ACHN (cell line): ENCODE measurements around the gene PPFIA4.

Source experiments
- DNase-seq: peaks from one replicate; pipeline ENCODE4 v3.0.0-alpha.2; 2015
- in situ Hi-C: cut with HindIII; loops from 2 replicates; pipeline ENCODE4 v1.10.0; 2017; ENCODE audit warnings: low sequenced_read_pairs, low pct_ligation_motif_present, low pct_unique_long_range_greater_than_20kb

Gene PPFIA4

DNA sequence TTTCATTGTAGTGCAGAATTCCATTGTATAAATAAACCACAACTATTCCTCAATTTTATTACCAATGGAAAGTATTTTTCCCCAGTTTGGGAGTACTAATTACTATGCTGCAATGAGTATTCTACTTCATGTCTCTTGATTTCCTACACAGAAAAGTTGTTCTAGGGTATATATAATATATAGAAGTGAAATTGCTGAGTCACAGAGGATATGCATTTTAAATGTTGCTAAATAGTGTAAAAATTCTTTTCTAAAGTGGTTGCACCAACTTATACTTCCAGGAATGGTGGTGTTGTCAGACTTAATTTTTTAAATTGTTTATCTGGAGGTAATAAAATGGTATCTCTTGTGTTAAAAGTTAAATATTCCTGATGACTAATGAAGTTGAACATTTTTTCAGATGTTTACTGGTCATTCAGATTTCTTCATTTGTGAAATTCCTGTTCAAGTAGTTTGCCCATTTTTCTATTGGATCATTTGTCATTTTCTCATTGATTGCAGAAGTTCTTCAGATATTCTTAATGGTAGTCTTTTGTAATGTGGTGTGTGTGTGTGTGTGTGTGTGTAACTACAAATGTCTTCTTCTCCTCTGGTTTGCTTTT is 78.6 kb downstream of the PPFIA4 start:
- in situ Hi-C loops, result no loop called here
- DNase-seq, result no peak

GRCh38 chr1:203112475-203112874 is 86.2 kb downstream of the PPFIA4 start:
- in situ Hi-C loops, result no loop called here

DNA sequence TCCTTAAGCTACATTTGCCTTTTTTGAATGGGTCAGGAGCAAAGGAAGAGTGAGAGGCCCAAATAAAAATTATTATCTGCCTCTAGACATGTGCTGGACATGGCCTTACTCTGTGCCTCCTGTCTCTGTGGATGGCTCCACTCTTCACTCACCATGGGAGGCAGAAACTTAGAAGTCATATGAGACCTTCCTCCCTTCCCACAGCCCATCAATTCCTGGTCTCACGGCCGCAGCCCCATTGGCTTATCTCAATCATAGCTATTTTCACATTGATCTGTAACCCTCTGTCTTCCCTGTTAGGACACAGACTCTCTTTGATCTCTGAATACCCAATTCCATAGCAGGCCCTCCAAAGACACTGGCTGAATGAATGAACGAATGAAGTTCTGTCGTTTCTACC is 87.0 kb downstream of the PPFIA4 start:
- in situ Hi-C loops, result no loop called here

More at GRCh38 chr1:203112475-203112874, 86.2 kb downstream of the PPFIA4 start:
- no peak for DNase-seq

DNA sequence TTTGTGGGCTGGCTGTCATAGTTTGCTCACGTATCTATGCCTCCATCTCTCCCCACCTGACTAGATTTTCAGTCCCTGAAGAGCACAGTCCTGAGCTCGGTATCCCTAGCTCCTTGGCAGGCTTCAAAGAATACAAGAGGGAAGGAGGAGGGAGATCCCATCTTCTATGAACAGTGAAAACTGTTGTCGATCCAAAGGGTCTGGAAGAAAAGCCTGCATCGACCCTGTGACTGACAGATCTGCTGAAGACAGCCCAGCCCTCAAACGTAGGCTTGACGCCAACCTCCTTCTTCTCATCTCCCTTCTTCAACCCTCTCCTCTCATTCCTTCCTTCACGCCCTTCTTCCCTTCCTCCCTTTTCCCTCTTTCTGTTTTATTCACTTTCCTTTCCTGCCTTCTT is 87.9 kb downstream of the PPFIA4 start:
- no peak for DNase-seq
- in situ Hi-C loops, result no loop called here

More for the DNA sequence above, 87.0 kb downstream of the PPFIA4 start:
- DNase-seq, result no peak

GRCh38 chr1:203116091-203116820 is 90.0 kb downstream of the PPFIA4 start:
- in situ Hi-C loops, result no loop called here
- no peak for DNase-seq

DNA sequence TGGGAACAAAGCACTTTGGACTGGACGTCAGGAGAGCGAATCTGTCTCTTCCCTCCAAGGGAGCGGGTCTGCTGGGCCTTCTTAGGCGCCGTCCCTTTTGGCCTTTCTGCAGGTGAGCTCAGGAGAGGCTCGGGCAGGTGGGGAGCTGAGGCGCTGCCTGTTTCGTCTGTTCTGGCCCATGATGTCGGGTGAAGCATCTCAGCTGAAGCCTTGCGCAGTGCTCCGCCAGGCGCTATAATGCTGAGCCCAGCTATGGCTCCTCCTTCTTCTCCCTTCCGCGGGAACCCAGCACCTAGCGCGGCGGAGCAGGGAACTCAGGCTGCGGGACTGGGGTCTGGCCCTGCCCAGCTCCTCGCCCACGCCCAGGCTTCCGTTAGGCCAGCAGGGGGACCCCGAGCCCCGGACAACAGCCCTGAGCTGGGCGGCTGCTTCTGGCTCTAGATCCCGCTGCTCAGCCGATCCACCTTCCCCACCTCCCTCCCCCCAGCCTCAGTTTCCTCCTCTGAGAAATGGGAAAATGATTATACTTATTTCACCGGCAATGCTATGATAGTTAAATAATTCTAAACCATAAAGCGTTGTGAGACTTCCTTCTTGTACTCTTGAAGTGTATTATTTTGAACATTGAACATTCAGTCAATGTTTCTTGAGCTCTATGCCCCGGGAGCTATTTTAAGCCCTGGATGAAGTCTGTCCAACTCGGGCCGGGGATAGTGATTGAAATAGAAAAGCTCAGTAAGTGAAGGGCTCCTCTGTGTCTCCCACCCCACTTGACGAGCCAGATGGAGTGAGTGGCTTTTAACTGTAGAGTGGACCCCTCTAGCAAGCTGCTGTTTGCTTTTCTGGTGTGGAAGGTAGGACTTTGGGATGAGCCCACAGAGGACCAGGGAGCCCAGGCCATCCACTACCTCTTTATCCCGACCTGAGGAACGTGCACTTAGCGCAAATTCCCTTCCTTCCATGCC is 91.6 kb downstream of the PPFIA4 start:
- in situ Hi-C loops, result no loop called here

GRCh38 chr1:203120325-203121153 is 94.2 kb downstream of the PPFIA4 start:
- DNase-seq, result no peak
- in situ Hi-C loops, result loop anchor here (10.0 kb wide), 1 partner anchor 94 kb away; no protein-coding TSS in a partner anchor

More for the DNA sequence above, 91.6 kb downstream of the PPFIA4 start:
- peak; percentile 87 for DNase-seq

DNA sequence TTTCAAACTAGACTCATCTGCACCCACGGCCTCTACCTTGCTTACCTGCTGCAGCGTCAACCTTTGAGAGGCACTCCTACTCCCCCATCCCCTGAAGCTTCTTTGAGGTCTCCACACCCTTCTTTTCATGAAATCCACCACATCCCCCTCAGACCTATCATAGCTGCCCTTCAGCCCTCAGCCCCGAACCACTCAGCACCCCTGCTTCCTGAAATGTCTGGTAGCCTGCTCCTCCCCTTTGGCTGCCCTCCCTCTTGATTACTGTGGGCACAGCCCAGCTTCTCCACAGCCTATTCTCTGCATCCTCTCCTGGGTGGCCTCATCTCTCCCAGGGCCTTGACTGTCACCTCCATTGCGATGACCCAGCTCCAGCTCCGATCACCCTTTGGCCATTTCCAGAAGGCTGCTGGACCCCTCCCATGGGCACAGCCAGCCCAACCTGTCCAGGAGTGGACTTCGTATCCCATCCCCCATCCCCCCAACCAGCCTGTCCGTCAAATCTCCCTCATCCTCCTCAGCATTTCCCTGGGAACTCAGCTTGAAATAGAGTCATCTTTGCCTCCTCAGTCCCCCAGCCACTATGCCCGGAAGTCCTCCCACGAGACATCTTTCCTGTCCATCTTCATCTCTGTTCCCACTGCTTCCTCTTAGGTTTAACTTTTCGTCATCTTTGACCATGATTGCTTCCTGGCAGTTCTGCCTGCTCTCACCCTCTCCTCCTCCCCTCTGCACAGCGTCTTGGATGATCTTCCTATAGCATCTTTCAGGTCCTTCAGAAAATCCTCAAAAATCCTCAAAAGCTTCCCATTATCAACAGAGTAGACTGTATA is 95.1 kb downstream of the PPFIA4 start:
- in situ Hi-C loops, result loop anchor here (10.0 kb wide), 1 partner anchor 93 kb away; no protein-coding TSS in a partner anchor

GRCh38 chr1:203122159-203122558 is 95.9 kb downstream of the PPFIA4 start:
- in situ Hi-C loops, result loop anchor here (10.0 kb wide), 1 partner anchor 93 kb away; no protein-coding TSS in a partner anchor
- no peak for DNase-seq

More for the DNA sequence above, 95.1 kb downstream of the PPFIA4 start:
- DNase-seq, result no peak

DNA sequence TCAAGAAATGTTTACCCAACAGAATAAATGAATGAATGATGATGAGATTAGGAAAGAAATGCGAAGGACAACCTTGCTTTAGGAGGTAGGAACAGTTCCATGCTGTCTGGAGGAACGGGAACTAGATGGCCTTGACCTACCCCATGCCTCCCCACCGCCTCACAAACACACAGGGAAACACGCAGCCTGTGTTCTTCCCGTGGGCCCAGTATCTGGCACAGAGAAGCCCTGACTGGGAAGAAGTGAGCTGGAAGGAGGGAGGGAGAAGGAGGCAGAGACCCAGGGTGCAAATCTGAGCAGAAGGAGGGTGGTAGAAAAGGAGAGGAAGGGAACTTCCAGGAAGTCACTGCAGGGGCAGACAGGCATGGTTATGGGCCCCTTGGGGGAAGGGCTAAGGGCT is 97.7 kb downstream of the PPFIA4 start:
- no peak for DNase-seq
- in situ Hi-C loops, result loop anchor here (10.0 kb wide), 1 partner anchor 91 kb away; no protein-coding TSS in a partner anchor

GRCh38 chr1:203124546-203125317 is 98.4 kb downstream of the PPFIA4 start:
- in situ Hi-C loops, result loop anchor here (10.0 kb wide), 1 partner anchor 90 kb away; no protein-coding TSS in a partner anchor

DNA sequence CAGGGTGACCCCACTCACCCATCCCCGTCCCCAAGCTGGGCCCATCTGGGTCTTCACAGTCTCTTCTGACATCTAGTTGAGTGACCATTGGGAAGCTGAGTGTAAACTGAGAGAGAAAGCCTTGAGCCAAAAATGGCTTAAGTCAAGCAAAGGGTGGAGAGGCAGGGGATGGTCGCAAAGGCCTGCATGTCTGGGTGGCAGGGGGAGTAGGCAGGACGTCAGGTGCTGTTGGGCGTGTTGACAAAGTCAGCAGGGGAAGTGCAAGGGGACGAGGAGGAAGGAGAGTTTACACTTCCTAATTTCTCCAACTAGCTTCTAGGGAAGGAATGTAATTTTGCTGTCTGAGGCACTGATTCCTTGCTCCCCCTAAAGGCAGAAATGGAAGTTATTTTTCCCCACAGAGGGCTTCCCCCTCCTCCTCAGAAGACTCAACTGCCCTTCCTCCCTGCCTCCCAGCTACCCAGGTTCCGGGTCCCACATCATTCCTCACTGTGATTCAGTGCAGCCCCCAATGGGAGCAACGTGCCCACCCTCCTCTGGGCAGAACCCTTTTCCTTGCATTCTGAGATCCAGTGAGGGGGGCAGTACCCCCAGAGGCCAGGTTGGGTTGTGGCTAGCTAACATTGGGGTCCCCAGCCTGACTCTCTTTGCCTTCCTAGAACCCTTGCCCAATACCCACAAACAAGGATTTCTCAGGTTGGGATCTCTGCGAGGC is 100.0 kb downstream of the PPFIA4 start:
- DNase-seq, result peak; percentile 72
- in situ Hi-C loops, result loop anchor here (10.0 kb wide), 1 partner anchor 88 kb away; no protein-coding TSS in a partner anchor

More at GRCh38 chr1:203124546-203125317, 98.4 kb downstream of the PPFIA4 start:
- DNase-seq, result peak; percentile 56

GRCh38 chr1:203126866-203127665 is 100.8 kb downstream of the PPFIA4 start:
- in situ Hi-C loops, result loop anchor here (10.0 kb wide), 1 partner anchor 88 kb away; no protein-coding TSS in a partner anchor
- peak; percentile 73 for DNase-seq

DNA sequence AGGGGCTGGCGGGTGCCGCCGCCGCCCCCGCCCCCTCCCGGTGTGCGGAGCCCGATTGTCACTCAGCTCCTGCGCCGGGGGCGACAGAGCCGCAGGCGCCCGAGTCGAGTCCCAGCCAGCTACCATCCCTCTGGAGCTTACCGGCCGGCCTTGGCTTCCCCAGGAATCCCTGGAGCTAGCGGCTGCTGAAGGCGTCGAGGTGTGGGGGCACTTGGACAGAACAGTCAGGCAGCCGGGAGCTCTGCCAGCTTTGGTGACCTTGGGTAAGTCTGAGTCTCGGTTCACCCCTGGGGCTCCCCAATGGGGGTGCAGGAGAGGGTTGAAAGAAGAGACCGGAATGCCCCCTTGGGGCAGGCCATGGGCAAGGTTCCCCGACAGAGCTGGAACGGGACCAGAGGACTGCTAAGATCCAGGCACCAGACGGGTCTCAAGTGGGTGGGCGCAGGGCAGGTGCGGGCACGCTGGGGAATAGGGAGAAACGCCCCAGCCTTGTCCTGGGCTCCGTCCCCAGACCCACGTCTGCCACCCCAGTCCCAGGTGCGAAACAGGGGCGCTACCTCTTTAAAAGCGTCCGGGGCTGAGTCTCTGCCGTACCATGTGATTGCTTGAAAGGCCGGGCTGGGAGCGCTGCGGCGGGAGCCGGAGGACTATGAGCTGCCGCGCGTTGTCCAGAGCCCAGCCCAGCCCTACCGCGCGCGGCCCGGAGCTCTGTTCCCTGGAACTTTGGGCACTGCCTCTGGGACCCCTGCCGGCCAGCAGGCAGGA is 101.6 kb downstream of the PPFIA4 start, which contains the start of gene ADORA1:
Gene ADORA1, plus strand, starts transcription at position 61 of the 765 bp plus-strand sequence. CDS start 1,116 bp downstream, outside the sequence.
- in situ Hi-C loops, result loop anchor here (10.0 kb wide), 1 partner anchor 87 kb away; no protein-coding TSS in a partner anchor
- peak; percentile 87 for DNase-seq
